C4-2B (cell line): Measurements from ENCODE around the gene SLC22A5.

Experiments used
- CTCF ChIP-seq: fragments of 450-650 bp; conservative IDR thresholded peaks from 2 replicates; pipeline ENCODE4 v1.5.1; 2017; ENCODE audit warnings: mild to moderate bottlenecking
- ZFX ChIP-seq: fragments of 450-650 bp; IDR thresholded peaks from 2 replicates; pipeline ENCODE4 v1.6.1; 2017

- TF ChIP-seq CTCF (no peak), ZFX (no peak)
These were observed 47.5 kb downstream of the SLC22A5 start for GRCh38 chr5:132417010-132417439.
